GM21786 (cell line): ENCODE data around the gene TXNDC11.

Experiments used
- ATAC-seq: cut with Tn5 transposase; IDR thresholded peaks from one replicate; pipeline ENCODE4 v1.9.1; 2021; ENCODE audit not compliant: unreplicated experiment

The TXNDC11 gene

DNA sequence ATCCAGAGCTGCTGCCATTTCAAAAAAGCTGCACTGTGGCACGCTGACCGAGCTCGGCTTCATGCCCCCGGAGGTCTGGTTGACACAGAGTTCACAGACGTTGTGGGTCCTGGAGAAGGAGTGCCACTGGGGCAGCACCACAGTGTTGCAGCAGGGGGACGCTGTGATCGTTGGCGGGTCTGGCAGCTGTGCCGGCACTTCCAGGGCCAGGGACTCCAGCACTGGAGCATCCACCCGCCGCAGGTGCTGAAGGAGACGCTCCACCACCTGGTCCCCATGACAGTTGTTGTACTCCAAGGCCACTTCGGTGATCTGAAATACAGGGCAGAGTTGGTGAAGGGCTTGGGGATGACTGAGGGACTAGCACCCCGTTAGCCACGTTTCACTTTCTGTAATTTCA is 50.9 kb downstream of the TXNDC11 start:
- ATAC-seq: no peak

DNA sequence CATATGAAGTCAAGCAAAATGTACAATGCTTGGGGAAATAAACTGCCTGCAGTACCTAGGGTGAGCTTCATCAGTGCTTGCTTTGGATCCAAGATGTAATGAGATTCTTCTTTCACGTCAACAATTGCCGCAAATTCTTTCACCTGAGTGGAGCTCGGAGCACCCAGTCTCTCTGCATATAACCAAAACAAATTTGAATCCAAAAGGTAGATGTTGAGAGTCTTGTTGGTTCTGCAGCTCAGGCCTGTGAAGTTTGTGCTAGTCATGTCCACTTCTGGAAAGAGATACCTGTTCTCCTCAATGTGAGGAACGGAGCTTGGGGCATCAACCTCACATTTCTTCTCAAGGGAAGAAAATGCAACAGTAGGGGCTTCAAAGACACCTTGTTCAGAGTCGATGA is 51.4 kb downstream of the TXNDC11 start:
- no peak for ATAC-seq

- ATAC-seq: peak; percentile 88
Observed at GRCh38 chr16:11689031-11689840, 53.4 kb downstream of the TXNDC11 start.

DNA sequence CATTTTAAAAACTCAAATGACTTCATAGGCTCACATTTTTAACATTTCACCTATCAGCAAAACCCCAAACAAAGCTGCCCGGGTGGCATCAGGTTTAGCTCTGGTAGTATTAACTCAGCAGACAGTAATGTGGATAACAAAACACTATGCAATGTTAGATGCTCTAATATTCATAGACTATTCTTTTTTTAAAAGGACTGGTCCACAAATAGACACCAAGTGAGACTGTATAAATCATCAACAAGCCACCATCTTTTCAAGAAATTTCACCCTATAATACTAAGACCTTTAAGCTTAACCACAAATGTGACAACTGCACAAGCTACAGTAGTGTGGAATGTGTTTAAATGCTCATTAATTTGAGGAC is 54.2 kb downstream of the TXNDC11 start:
- ATAC-seq: no peak

GRCh38 chr16:11687601-11688519 is 54.8 kb downstream of the TXNDC11 start:
- ATAC-seq: no peak

- no peak for ATAC-seq
Observed at GRCh38 chr16:11686713-11687380, 55.8 kb downstream of the TXNDC11 start.

DNA sequence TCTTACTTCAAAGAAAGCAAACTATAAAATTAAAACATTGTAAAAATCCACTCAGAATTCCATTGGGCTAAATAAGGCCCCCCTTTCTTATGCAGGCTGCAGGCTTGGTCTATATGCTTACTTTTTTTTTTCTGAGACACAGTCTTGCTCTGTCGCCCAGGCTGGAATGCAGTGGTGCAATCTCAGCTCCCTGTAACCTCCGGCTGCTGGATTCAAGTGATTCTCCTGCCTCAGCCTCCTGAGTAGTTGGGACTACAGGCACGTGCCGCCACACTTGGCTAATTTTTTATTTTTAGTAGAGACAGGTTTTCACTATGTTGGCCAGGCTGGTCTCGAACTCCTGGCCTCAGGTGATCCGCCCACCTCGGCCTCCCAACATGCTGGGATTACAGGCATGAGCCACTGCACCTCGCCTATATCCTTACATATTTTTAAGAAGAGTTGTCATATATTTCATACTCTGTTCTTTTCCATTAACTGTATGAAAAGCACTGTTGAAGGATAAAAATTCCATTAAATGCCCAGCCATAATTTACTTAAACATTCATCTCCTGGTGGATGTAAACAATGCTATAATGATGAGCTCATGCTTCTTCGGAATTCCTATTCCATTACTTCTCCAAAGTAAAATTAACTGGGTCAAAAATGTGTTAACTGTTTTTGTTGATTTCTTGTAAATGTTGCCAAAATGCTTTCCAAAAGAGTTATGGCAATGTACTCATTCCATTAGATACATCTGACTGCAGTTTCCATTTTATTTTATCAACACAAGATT is 56.6 kb downstream of the TXNDC11 start:
- ATAC-seq: no peak

GRCh38 chr16:11684231-11685025 is 58.2 kb downstream of the TXNDC11 start:
- ATAC-seq: no peak

- no peak for ATAC-seq
Observed at GRCh38 chr16:11683145-11683544, 59.5 kb downstream of the TXNDC11 start.

GRCh38 chr16:11682655-11683096 is 60.0 kb downstream of the TXNDC11 start:
- peak; percentile 21 for ATAC-seq

- ATAC-seq: peak; percentile 33
Observed at GRCh38 chr16:11681976-11682654, 60.5 kb downstream of the TXNDC11 start.

DNA sequence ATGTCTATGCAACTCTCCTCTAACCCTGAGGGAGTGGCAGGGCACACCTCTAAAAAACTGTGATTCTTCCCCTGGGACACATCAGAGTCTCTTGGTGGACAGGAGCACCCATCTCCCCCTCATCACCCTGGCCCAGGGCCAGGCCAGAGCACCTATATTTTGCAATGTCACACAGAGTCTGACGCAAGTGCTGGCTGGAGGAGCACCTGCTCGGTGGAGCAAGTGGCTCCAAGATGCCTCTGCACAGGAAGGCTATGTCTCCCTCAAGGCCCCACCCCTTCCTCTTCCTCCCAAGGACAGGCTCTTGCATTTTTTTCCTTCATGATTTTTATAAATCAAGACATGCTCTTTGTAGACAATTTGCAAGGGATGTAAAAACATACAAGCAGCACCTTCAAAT is 61.1 kb downstream of the TXNDC11 start:
- peak; percentile 27 for ATAC-seq

DNA sequence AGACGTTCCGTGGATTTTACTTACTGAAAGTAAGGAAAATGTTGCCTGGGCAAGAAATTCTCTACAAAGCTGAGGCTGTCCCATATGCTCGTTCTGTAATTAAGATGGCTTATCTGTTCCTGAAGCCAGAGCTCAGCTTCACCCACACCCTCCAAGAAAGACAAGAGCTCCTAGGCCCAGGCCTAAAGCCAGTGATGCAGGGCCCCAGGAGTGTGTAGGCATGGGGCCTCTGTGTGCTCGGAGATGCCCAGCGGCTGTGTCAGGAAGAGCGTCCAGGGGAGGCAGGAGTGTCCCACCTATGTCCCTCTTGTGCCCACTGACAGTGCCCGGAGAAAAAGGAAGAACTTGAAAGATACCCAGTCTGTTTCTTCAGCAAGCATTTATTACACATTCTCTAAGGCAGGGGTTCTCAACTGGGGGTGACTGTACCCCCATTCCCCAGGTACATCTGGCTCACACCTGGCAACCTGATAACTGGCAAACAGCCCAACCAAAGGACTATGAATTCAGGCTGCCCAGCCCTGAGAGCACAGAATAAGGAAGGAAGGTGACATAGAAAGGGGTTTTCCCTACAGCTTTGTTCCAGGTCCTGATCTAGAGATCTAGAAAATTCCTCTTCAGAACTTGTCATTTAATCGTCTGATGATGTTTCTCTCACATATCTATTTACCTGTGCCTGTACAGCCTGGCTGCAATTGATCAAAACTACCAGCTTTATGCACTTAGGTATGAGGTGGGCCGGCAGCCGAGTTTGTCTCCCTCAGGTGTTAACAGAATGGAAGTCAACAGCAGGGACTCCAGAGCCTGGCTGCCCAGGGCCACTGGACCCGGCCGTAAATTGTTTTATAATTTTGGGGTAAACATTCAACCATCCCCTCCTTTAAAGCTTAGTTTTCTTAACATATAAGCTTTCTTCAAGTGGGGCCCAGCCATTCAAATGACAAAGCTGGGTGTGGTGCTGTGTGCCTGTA is 62.4 kb downstream of the TXNDC11 start:
- no peak for ATAC-seq

GRCh38 chr16:11679250-11679649 is 63.4 kb downstream of the TXNDC11 start:
- no peak for ATAC-seq

GRCh38 chr16:11677959-11678881 is 64.4 kb downstream of the TXNDC11 start:
- ATAC-seq: peak; percentile 37

GRCh38 chr16:11677451-11677951 is 65.2 kb downstream of the TXNDC11 start:
- ATAC-seq: no peak

- no peak for ATAC-seq
Observed at GRCh38 chr16:11676799-11677198, 65.9 kb downstream of the TXNDC11 start.
